ENCODE results near the gene TTC31. TPM values are rescaled to one million over a fixed set of nuclear protein-coding genes. Genes with fewer than 3 reads are reported as not detected.

Gene TTC31
- total RNA-seq, 1 experiment from 2014 or later = 25.8 TPM

- intact Hi-C loops (cut with micrococcal nuclease; ENCODE audit: unreplicated experiment) = no loop called here
- Histone ChIP-seq H3K4me1 (ENCODE audit: insufficient read depth, low read length, poor library complexity, severe bottlenecking) (peaks cover 9% of the 10 kb centered on the region), H3K9me3 (ENCODE audit: low read depth, low read length, poor library complexity, severe bottlenecking) (no peaks in the 10 kb centered on the region), H3K4me3 (ENCODE audit: low read depth, low read length, poor library complexity, severe bottlenecking) (no peak overlapping the region), H3K27ac (ENCODE audit: low read depth, low read length, poor library complexity, severe bottlenecking) (no peak overlapping the region), H3K27me3 (replicated peaks; ENCODE audit: insufficient read depth, low read depth, low read length, poor library complexity) (no peaks in the 10 kb centered on the region), H3K36me3 (ENCODE audit: insufficient read depth, low read length, poor library complexity, severe bottlenecking) (peaks cover 18% of the 10 kb centered on the region)
- BruUV-seq (replicated peaks) = no TSS peak
- CTCF ChIA-PET = interaction anchor here (0.6 to 0.8 kb wide), 2 partner anchors 12 to 21 kb away, joined by 3 read pairs; no protein-coding TSS in a partner anchor
- POLR2A ChIA-PET (ENCODE audit: low non-redundant PET) = interaction anchor here (0.6 kb wide), 1 partner anchor 51 kb away, joined by 7 read pairs; no protein-coding TSS in a partner anchor
- no peak for DNase-seq (ENCODE audit: low spot score)
- no peak for TF ChIP-seq EZH2 (IDR thresholded peaks at IDR 0.05; ENCODE audit: borderline replicate concordance, low read depth, low read length, poor library complexity, severe bottlenecking)
- TF ChIP-seq CTCF (conservative IDR thresholded peaks at IDR 0.05; ENCODE audit: low read depth, low read length) = no peak
Measured at GRCh38 chr2:74461187-74462053, 21.5 kb upstream of the TTC31 start.

GRCh38 chr2:74462054-74462785 is 20.7 kb upstream of the TTC31 start:
- no peak for DNase-seq (ENCODE audit: low spot score)
- Histone ChIP-seq H3K9me3 (ENCODE audit: low read depth, low read length, poor library complexity, severe bottlenecking) (no peaks in the 10 kb centered on the region), H3K27ac (ENCODE audit: low read depth, low read length, poor library complexity, severe bottlenecking) (no peak overlapping the region), H3K36me3 (ENCODE audit: insufficient read depth, low read length, poor library complexity, severe bottlenecking) (peaks cover 18% of the 10 kb centered on the region), H3K27me3 (replicated peaks; ENCODE audit: insufficient read depth, low read depth, low read length, poor library complexity) (no peaks in the 10 kb centered on the region), H3K4me3 (ENCODE audit: low read depth, low read length, poor library complexity, severe bottlenecking) (no peak overlapping the region), H3K4me1 (ENCODE audit: insufficient read depth, low read length, poor library complexity, severe bottlenecking) (peaks cover 5% of the 10 kb centered on the region)
- TF ChIP-seq EZH2 (IDR thresholded peaks at IDR 0.05; ENCODE audit: borderline replicate concordance, low read depth, low read length, poor library complexity, severe bottlenecking) (no peak), CTCF (conservative IDR thresholded peaks at IDR 0.05; ENCODE audit: low read depth, low read length) (no peak)
- ChIA-PET CTCF (interaction anchor here (0.6 to 0.8 kb wide), 2 partner anchors 12 to 22 kb away, joined by 3 read pairs; no protein-coding TSS in a partner anchor), POLR2A (ENCODE audit: low non-redundant PET) (interaction anchor here (0.6 kb wide), 1 partner anchor 51 kb away, joined by 7 read pairs; no protein-coding TSS in a partner anchor)
- BruUV-seq (replicated peaks) = no TSS peak
- intact Hi-C loops (cut with micrococcal nuclease; ENCODE audit: unreplicated experiment) = no loop called here

- Histone ChIP-seq H3K4me3 (ENCODE audit: low read depth, low read length, poor library complexity, severe bottlenecking) (no peak overlapping the region), H3K4me1 (ENCODE audit: insufficient read depth, low read length, poor library complexity, severe bottlenecking) (peaks cover 5% of the 10 kb centered on the region), H3K36me3 (ENCODE audit: insufficient read depth, low read length, poor library complexity, severe bottlenecking) (peaks cover 18% of the 10 kb centered on the region), H3K9me3 (ENCODE audit: low read depth, low read length, poor library complexity, severe bottlenecking) (no peaks in the 10 kb centered on the region), H3K27ac (ENCODE audit: low read depth, low read length, poor library complexity, severe bottlenecking) (no peak overlapping the region), H3K27me3 (replicated peaks; ENCODE audit: insufficient read depth, low read depth, low read length, poor library complexity) (no peaks in the 10 kb centered on the region)
- BruUV-seq (replicated peaks) = no TSS peak
- ChIA-PET POLR2A (ENCODE audit: low non-redundant PET) (no interaction called here), CTCF (no interaction called here)
- TF ChIP-seq CTCF (conservative IDR thresholded peaks at IDR 0.05; ENCODE audit: low read depth, low read length) (no peak), EZH2 (IDR thresholded peaks at IDR 0.05; ENCODE audit: borderline replicate concordance, low read depth, low read length, poor library complexity, severe bottlenecking) (no peak)
- no peak for DNase-seq (ENCODE audit: low spot score)
- intact Hi-C loops (cut with micrococcal nuclease; ENCODE audit: unreplicated experiment) = no loop called here
Measured at GRCh38 chr2:74462786-74463105, 20.1 kb upstream of the TTC31 start.
